GM19372 (cell line): ENCODE results near the gene GRID1.

Experiments used
- ATAC-seq: cut with Tn5 transposase; IDR thresholded peaks from one replicate; pipeline ENCODE4 v1.9.1; 2021; ENCODE audit warnings: mild to moderate bottlenecking, low read depth, moderate library complexity; ENCODE audit not compliant: unreplicated experiment

GRID1 gene

GRCh38 chr10:86355571-86356038 lies 11.0 kb downstream of the GRID1 start:
- no peak for ATAC-seq

- no peak for ATAC-seq
Observed at GRCh38 chr10:86354761-86355540, 11.6 kb downstream of the GRID1 start.

GRCh38 chr10:86353506-86354485 lies 12.8 kb downstream of the GRID1 start:
- ATAC-seq, result no peak

GRCh38 chr10:86350897-86351296 lies 15.7 kb downstream of the GRID1 start:
- ATAC-seq, result no peak

- no peak for ATAC-seq
Observed at GRCh38 chr10:86349940-86350630, 16.5 kb downstream of the GRID1 start.

- no peak for ATAC-seq
Observed at GRCh38 chr10:86349474-86349873, 17.1 kb downstream of the GRID1 start.

GRCh38 chr10:86348321-86349210 lies 18.0 kb downstream of the GRID1 start:
- ATAC-seq, result no peak

GRCh38 chr10:86347856-86348255 lies 18.7 kb downstream of the GRID1 start:
- ATAC-seq, result no peak

GRCh38 chr10:86346799-86347665 lies 19.6 kb downstream of the GRID1 start:
- no peak for ATAC-seq

- ATAC-seq, result no peak
Observed at GRCh38 chr10:86345859-86346798, 20.5 kb downstream of the GRID1 start.

- no peak for ATAC-seq
Observed at GRCh38 chr10:86345296-86345858, 21.2 kb downstream of the GRID1 start.

GRCh38 chr10:86344714-86345161 lies 21.9 kb downstream of the GRID1 start:
- no peak for ATAC-seq

- no peak for ATAC-seq
Observed at GRCh38 chr10:86344281-86344680, 22.3 kb downstream of the GRID1 start.

- ATAC-seq, result no peak
Observed at GRCh38 chr10:86343761-86344160, 22.8 kb downstream of the GRID1 start.

- no peak for ATAC-seq
Observed at GRCh38 chr10:86342111-86342863, 24.3 kb downstream of the GRID1 start.

GRCh38 chr10:86341361-86341811 lies 25.2 kb downstream of the GRID1 start:
- no peak for ATAC-seq

- ATAC-seq, result no peak
Observed at GRCh38 chr10:86340991-86341260, 25.7 kb downstream of the GRID1 start.
